Measurements from ENCODE around the gene PCBP3. TPM values are rescaled to one million over a fixed set of nuclear protein-coding genes. Genes with fewer than 3 reads are reported as not detected.
"Not testable (repeated sequence)": the region's sequence is repeated elsewhere in the genome, so short reads cannot be mapped to it uniquely, and the experiment has no call there.

PCBP3 gene
- total RNA-seq, 1 donor from 2014 or later = 8.2 TPM

DNA sequence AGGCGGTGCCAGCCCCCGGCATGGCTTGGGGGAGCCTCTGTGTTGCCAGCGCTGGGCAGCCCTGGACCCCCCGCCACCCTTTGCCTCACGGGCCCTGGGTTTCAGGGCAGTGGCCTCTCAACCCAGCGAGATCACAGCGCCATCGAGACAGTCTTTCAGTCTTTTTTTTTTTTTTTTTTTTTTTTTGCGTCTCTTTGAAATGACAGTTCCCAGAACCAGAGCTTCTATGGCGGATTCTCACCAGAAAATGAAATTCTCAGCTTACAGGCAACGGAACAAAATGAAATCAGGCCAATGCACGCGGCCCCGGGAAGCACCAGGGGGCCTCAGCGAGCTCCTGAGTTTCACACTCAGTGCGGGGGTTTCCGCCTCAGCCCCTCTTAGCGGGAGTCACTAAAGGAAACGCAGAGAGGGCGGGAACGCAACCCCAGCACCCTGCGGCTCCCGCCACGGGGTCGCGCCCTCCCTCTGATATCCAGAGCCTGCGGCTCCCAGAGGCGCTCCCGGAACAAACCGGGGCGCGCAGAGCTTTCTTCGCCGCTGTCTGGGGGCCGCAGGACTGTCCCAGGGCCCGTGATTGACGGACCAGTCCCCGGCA, 330.0 kb downstream of the PCBP3 start:
- intact Hi-C loops (cut with micrococcal nuclease) = loop anchor here (1.0 to 10.0 kb wide), 6 partner anchors 124 to 381 kb away; partner anchors contain the start of genes C21orf58, COL6A2, LSS and PCNT
- H3K4me3 Mint-ChIP-seq = peak overlapping the region; percentile 83
- DNase-seq (ENCODE audit: low spot score) = peak; percentile 64
- peaks cover 7% of the 10 kb centered on the region for H3K4me1 Mint-ChIP-seq (ENCODE audit: low read depth)
- peaks cover 30% of the 10 kb centered on the region for H3K27me3 Mint-ChIP-seq (ENCODE audit: insufficient read depth)
- H3K36me3 Mint-ChIP-seq (ENCODE audit: low read depth) = no peaks in the 10 kb centered on the region
- H3K27ac Mint-ChIP-seq = peak overlapping the region; percentile 67
- H3K9me3 Mint-ChIP-seq = no peaks in the 10 kb centered on the region

DNA sequence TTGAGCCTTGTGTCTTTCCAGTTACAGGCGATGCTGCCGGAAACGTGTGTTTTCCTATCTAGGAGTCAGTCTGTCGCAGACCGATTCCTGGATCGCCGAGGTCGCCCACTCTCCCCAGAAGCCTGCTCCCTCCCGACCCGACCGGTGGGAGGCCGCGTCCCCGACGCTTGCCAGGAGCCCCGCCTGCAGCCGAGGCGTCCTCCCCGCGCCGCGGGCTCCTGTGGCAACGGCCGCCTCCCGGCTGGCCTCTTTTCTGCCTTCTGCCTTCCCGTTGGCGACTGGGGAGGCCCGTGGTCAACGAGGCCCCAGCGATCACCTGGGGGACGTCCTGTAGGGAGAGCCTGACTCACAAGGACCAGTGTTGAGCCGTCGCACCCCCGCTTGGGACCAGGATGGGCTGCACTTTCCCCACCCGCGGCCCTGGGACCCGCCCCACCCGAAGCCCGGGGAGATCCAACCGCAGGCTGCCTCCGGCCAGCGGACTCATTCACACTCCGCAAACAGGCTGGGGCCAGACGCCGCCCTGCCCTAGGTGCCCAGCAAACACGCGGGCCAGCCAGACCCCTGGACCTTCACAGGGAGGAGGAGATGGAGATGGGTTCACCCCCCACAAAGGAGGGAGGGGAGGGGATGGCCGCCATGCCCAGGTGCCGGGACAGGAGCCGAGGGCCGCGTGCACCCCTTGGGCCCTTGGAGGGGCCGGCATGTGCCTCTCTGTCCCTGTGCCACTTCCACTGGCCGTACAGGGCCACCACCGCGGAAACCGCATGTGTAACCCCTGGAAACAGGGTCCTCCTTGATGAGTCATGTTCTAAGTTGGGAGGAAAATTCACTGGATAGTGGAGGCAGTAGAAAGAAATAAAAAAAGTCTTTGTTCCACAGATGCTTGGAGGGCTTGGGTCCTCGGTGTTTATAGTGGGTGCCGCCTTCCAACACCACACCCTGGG, 330.8 kb downstream of the PCBP3 start:
- intact Hi-C loops (cut with micrococcal nuclease) = loop anchor here (5.0 to 10.0 kb wide), 3 partner anchors 123 to 382 kb away; partner anchors contain the start of genes C21orf58, COL6A2 and PCNT
- Mint-ChIP-seq H3K4me3 (peak overlapping the region; percentile 83), H3K27ac (no peak overlapping the region), H3K9me3 (no peaks in the 10 kb centered on the region), H3K27me3 (ENCODE audit: insufficient read depth) (peaks cover 32% of the 10 kb centered on the region), H3K36me3 (ENCODE audit: low read depth) (no peaks in the 10 kb centered on the region), H3K4me1 (ENCODE audit: low read depth) (peaks cover 7% of the 10 kb centered on the region)
- no peak for DNase-seq (ENCODE audit: low spot score)

DNA sequence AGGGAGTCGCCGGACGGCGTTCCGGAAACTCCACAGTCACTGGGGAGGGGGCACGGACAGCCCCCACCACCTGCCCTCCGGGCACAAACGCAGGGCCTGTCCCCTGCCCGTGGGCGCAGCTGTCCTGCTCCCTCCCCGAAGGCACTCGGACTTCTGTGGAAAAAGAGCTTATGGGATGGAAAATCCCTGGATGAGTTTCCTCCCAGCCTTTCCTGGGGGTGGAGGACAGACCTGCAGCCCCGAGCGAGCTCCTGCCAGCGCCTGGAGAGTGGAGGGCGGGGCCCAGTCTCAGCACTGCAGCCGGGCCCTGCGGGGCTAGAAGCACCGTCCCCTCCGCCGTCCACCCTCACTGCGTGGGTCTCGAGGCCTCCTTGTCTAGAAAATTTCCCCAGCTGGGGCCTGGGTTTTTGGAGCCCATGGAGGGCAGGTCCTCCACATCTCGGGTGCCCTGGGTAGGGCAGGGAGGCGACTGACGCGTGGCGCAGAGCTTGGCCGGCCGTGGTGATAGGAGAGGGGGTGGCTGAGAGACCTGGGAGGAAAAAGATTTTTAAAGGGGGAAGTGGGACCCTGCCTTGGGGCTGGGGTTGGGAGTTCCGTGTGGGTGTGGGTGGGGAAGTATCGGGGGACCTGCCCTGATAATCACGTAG, 331.6 kb downstream of the PCBP3 start:
- Mint-ChIP-seq H3K27me3 (ENCODE audit: insufficient read depth) (peaks cover 32% of the 10 kb centered on the region), H3K4me3 (peak overlapping the region; percentile 15), H3K4me1 (ENCODE audit: low read depth) (peaks cover 7% of the 10 kb centered on the region), H3K36me3 (ENCODE audit: low read depth) (no peaks in the 10 kb centered on the region), H3K27ac (no peak overlapping the region), H3K9me3 (no peaks in the 10 kb centered on the region)
- no peak for DNase-seq (ENCODE audit: low spot score)
- intact Hi-C loops (cut with micrococcal nuclease) = loop anchor here (10.0 kb wide), 1 partner anchor 350 kb away; the partner anchor contains the start of genes C21orf58 and PCNT

DNA sequence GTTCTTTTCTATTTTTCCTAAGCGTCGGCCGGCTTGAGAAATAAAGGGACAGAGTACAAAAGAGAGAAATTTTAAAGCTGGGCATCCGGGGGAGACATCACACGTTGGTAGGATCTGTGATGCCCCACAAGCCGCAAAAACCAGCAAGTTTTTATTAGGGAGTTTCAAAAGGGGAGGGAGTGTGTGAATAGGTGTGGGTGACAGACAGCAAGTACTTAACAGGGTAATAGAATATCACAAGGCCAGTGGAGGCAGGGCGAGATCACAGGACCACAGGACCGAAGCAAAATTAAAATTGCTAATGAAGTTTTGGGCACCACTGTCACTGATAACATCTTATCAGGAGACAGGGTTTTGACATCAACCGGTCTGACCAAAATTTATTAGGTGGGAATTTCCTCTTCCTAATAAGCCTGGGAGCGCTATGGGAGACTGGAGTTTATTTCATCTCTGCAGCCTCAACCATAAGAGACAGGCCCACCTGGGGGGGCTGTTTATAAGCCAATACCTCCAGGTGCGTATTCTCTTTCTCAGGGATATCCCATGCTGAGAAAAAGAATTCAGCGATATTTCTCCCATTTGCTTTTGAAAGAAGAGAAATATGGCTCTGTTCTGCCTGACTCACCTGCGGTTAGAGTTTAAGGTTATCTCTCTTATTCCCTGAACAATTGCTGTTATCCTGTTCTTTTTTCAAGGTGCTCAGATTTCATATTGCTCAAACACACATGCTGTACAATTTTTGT, 332.3 kb downstream of the PCBP3 start:
- intact Hi-C loops (cut with micrococcal nuclease) = loop anchor here (10.0 kb wide), 1 partner anchor 349 kb away; the partner anchor contains the start of genes C21orf58 and PCNT
- H3K27me3 Mint-ChIP-seq (ENCODE audit: insufficient read depth) = peaks cover 32% of the 10 kb centered on the region
- H3K4me1 Mint-ChIP-seq (ENCODE audit: low read depth); H3K9me3 Mint-ChIP-seq; DNase-seq (ENCODE audit: low spot score); H3K27ac Mint-ChIP-seq; H3K36me3 Mint-ChIP-seq (ENCODE audit: low read depth): not testable (repeated sequence)
- H3K4me3 Mint-ChIP-seq = peak overlapping the region; percentile 15

DNA sequence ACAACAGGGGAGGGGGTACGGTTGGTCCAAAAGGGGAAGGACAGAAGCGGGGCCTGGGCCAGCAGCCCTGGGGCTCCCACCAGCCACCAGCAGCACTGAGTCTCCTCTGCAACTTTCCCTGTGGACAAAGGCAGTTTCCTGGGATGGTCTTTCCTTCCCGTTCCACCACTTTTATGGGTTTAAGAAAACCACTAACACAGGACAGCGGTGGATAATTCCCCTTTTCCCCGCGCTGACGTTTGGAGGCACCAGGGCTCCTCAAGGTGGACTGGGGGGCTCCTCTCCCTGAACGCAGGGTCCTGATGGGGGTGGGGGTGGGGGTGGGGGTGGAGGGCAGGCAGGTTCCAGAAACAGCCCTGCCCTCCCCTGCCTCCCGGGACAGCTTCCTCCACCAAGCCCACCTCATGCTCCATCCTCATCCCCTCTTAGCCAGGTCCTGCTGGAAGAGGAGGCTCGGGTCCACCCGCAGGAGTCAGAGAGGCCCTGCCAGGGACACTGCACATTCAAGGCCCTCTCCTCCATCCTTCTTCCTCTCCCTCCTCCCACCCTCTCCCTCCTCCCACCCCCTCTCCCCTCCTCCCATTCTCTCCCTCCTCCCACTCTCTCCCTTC, 333.3 kb downstream of the PCBP3 start:
- no peak overlapping the region for H3K27ac Mint-ChIP-seq
- no peaks in the 10 kb centered on the region for H3K36me3 Mint-ChIP-seq (ENCODE audit: low read depth)
- DNase-seq (ENCODE audit: low spot score) = no peak
- no peaks in the 10 kb centered on the region for H3K9me3 Mint-ChIP-seq
- H3K27me3 Mint-ChIP-seq (ENCODE audit: insufficient read depth) = peaks cover 32% of the 10 kb centered on the region
- H3K4me3 Mint-ChIP-seq = no peak overlapping the region
- intact Hi-C loops (cut with micrococcal nuclease) = loop anchor here (10.0 kb wide), 1 partner anchor 348 kb away; the partner anchor contains the start of genes C21orf58 and PCNT
- H3K4me1 Mint-ChIP-seq (ENCODE audit: low read depth) = peaks cover 7% of the 10 kb centered on the region

DNA sequence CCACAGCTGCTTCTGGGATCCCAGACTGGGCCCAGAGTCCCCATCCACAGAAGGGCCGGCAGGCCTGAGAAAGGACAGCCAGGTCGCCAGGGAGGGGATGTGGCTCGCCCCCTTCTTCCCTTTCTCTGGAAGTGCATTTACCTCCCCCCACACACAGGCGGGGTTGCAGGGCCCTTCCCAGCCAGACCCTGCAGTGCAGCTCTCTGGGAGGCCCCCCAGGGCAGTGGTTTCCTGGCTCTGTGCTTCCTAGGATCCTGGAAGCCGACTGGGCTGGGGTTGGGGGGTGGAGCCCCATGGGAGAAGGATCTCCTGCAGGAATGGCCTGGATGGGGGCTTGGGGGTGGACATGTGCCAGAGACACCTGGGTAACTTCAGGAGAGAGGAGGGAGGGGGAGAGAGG, 333.9 kb downstream of the PCBP3 start:
- no peaks in the 10 kb centered on the region for H3K9me3 Mint-ChIP-seq
- H3K27me3 Mint-ChIP-seq (ENCODE audit: insufficient read depth) = peaks cover 34% of the 10 kb centered on the region
- no peak overlapping the region for H3K4me3 Mint-ChIP-seq
- no peak overlapping the region for H3K27ac Mint-ChIP-seq
- DNase-seq (ENCODE audit: low spot score) = no peak
- H3K4me1 Mint-ChIP-seq (ENCODE audit: low read depth) = peaks cover 7% of the 10 kb centered on the region
- intact Hi-C loops (cut with micrococcal nuclease) = loop anchor here (10.0 kb wide), 1 partner anchor 347 kb away; the partner anchor contains the start of genes C21orf58 and PCNT
- H3K36me3 Mint-ChIP-seq (ENCODE audit: low read depth) = no peaks in the 10 kb centered on the region

DNA sequence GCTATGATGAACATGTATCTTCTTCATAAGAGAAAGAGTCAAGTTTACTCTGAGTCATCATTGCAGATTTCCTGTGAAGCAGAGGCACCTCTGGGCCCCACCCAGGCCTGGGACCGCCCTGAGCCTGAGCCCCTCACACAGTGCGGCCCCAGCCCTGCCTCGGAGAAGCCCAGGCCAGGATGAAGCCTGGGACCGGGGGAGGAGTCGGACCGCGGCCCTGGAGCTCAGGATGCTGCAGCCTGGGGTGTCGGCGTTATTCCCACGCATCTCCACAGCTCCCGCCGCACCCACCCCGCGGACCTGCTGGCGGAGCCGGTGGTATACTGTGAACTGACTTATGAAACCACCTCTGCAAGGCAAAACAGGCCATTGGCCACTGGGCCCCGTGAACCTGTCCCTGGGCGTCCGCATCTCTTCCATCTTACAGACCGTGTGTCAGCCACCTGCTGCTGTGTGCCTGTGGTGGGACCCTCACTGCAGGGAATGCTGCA, 335.7 kb downstream of the PCBP3 start:
- Mint-ChIP-seq H3K36me3 (ENCODE audit: low read depth) (no peaks in the 10 kb centered on the region), H3K4me3 (no peak overlapping the region), H3K4me1 (ENCODE audit: low read depth) (peaks cover 7% of the 10 kb centered on the region), H3K27me3 (ENCODE audit: insufficient read depth) (peaks cover 33% of the 10 kb centered on the region), H3K9me3 (no peaks in the 10 kb centered on the region), H3K27ac (no peak overlapping the region)
- DNase-seq (ENCODE audit: low spot score) = no peak
- intact Hi-C loops (cut with micrococcal nuclease) = loop anchor here (10.0 kb wide), 1 partner anchor 346 kb away; the partner anchor contains the start of genes C21orf58 and PCNT

DNA sequence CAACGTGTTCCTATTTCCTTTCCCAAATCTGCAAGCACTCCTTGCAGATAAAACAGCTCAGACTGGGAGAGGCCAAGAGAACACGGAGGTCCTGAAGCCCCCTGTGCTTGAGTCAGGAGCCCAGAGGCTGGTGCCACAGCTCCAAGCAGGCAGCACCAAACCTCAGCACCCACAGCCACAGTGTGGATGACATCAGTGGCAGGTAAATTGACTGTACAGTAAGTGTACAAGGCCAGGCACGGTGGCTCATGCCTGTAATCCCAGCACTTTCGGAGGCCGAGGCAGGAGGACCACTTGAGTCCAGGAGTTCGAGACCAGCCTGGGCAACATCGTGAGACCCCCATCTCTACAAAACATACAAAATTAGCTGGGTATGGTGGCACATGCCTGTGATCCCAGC, 336.1 kb downstream of the PCBP3 start:
- intact Hi-C loops (cut with micrococcal nuclease) = loop anchor here (10.0 kb wide), 1 partner anchor 345 kb away; the partner anchor contains the start of genes C21orf58 and PCNT
- Mint-ChIP-seq H3K27ac (no peak overlapping the region), H3K4me3 (no peak overlapping the region), H3K4me1 (ENCODE audit: low read depth) (peaks cover 7% of the 10 kb centered on the region), H3K27me3 (ENCODE audit: insufficient read depth) (peaks cover 31% of the 10 kb centered on the region), H3K9me3 (no peaks in the 10 kb centered on the region), H3K36me3 (ENCODE audit: low read depth) (no peaks in the 10 kb centered on the region)
- DNase-seq (ENCODE audit: low spot score) = no peak

DNA sequence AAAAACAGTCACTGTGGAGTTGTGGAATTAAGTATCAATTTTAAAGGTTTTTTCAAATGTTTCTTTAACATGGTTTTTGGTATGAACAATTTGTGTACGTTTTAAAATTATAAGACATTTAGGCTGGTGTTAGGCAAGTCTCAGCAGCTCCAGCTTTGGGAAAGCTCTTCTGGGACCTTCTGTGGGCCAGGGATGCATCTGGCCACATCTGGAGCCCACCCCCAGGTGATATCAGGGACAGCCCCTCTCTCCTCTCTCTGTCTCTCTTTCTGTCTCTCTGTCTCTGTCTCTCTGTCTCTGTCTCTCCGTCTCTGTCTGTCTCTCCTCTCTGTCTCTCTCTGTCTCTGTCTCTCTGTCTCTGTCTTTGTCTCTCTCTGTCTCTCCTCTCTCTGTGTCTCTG, 336.7 kb downstream of the PCBP3 start:
- intact Hi-C loops (cut with micrococcal nuclease) = no loop called here
- Mint-ChIP-seq H3K36me3 (ENCODE audit: low read depth) (no peaks in the 10 kb centered on the region), H3K27me3 (ENCODE audit: insufficient read depth) (peaks cover 29% of the 10 kb centered on the region), H3K4me3 (no peak overlapping the region), H3K27ac (no peak overlapping the region), H3K9me3 (no peaks in the 10 kb centered on the region), H3K4me1 (ENCODE audit: low read depth) (peaks cover 6% of the 10 kb centered on the region)
- DNase-seq (ENCODE audit: low spot score) = no peak

DNA sequence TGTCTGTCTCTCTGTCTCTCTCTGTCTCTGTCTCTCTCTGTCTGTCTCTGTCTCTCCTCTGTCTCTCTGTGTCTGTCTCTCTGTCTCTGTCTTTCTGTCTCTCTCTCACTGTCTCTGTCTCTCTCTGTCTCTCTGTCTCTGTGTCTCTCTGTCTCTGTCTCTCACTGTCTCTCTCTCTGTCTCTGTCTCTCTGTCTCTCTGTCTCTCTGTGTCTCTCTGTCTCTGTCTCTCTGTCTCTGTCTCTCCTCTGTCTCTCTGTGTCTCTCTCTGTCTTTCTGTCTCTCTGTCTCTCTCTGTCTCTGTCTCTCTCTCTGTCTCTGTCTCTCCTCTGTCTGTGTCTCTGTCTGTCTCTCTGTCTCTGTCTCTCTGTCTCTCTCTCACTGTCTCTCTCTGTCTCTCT, 337.2 kb downstream of the PCBP3 start:
- H3K4me1 Mint-ChIP-seq (ENCODE audit: low read depth) = peaks cover 2% of the 10 kb centered on the region
- peaks cover 25% of the 10 kb centered on the region for H3K27me3 Mint-ChIP-seq (ENCODE audit: insufficient read depth)
- no peak for DNase-seq (ENCODE audit: low spot score)
- no peak overlapping the region for H3K4me3 Mint-ChIP-seq
- intact Hi-C loops (cut with micrococcal nuclease) = no loop called here
- H3K27ac Mint-ChIP-seq = no peak overlapping the region
- H3K36me3 Mint-ChIP-seq (ENCODE audit: low read depth) = no peaks in the 10 kb centered on the region
- no peaks in the 10 kb centered on the region for H3K9me3 Mint-ChIP-seq

DNA sequence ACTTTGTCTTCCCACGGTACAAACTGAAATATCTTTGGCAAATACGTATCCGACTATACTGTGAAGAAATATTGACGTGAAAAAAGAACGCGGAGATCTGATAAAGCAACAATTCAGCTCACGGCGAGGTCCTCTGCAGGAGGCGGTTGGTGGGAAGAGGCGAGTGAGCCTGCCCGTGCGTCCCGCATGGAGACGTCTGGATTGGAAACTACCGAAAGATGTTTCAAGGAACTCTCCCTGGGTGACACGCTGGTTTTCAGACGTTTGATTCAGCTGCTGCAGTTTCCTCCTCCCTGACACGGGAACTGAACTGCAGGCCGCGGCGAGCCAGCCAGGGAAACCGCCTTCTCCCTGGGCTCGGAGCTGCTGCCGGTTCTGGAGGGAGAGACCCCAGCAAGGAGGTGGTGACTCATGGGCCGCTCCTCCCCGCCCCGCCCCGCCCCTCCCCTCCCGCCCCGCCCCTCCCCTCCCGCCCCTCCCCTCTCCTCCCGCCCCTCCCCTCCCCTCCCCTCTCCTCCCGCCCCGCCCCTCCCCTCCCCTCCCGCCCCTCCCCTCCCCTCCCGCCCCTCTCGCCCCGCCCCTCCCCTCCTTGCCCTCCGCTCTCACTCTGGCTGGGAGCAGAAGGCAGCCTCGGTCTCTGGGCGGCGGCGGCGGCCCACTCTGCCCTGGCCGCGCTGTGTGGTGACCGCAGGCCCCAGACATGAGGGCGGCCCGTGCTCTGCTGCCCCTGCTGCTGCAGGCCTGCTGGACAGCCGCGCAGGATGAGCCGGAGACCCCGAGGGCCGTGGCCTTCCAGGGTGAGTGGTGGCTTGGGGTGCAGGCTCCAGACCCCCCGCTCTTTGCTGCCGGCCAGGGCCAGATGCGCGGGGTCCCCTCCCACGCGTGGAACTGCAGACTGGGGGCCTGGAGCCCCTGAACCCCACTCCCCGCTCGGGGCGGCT, 337.9 kb downstream of the PCBP3 start, which contains the start of gene COL6A1:
Gene COL6A1, plus strand, starts transcription at position 620 of the 941 bp plus-strand sequence. Its CDS starts 81 bp downstream, at position 701.
- H3K27ac Mint-ChIP-seq = no peak within 1 kb of the TSS
- no peaks in the 10 kb centered on the region for H3K9me3 Mint-ChIP-seq
- peak within 1 kb of the TSS; percentile 39 for H3K4me3 Mint-ChIP-seq
- peak; percentile 38 for DNase-seq (ENCODE audit: low spot score)
- intact Hi-C loops (cut with micrococcal nuclease) = no loop called here
- H3K4me1 Mint-ChIP-seq (ENCODE audit: low read depth) = no peaks in the 10 kb centered on the region
- no peaks in the 10 kb centered on the region for H3K36me3 Mint-ChIP-seq (ENCODE audit: low read depth)
- H3K27me3 Mint-ChIP-seq (ENCODE audit: insufficient read depth) = peaks cover 20% of the 10 kb centered on the region

All from activated T-helper 1 cell treated with anti-CD3 and anti-CD28 coated beads, Interleukin-12 subunit alpha, Interleukin-12 subunit beta, Interleukin-2, Interleukin-4 antibody, amounts not matched to agents 30 ng/mL and 10 ng/mL and 1 ng/mL, durations not matched to agents 14 hours and 24 hours and 36 hours (primary cell).